ENCODE data around the gene DHRSX. TPM values are rescaled to one million over a fixed set of nuclear protein-coding genes. Genes with fewer than 3 reads are reported as not detected.
"Not testable (repeated sequence)": the region's sequence is repeated elsewhere in the genome, so short reads cannot be mapped to it uniquely, and the experiment has no call there.

DHRSX gene
- total RNA-seq, 1 donor from 2014 or later: 65.4 TPM

GRCh38 chrX:2316534-2316933 is 184.2 kb downstream of the DHRSX start:
- TF ChIP-seq CTCF (IDR thresholded peaks at IDR 0.05; ENCODE audit: unreplicated experiment): no peak
- H3K27ac Mint-ChIP-seq: peak overlapping the region; percentile 29
- no peak for DNase-seq (ENCODE audit: low spot score, unreplicated experiment)
- no peaks in the 10 kb centered on the region for H3K27me3 Mint-ChIP-seq
- peaks cover 6% of the 10 kb centered on the region for H3K9me3 Mint-ChIP-seq (ENCODE audit: low read depth)
- peaks cover 8% of the 10 kb centered on the region for H3K36me3 Mint-ChIP-seq (ENCODE audit: insufficient read depth)
- H3K4me3 Mint-ChIP-seq (ENCODE audit: low read depth): no peak overlapping the region
- H3K4me1 Mint-ChIP-seq (ENCODE audit: low read depth): peaks cover 8% of the 10 kb centered on the region

- H3K27me3 Mint-ChIP-seq: no peaks in the 10 kb centered on the region
- H3K4me3 Mint-ChIP-seq (ENCODE audit: low read depth): no peak overlapping the region
- peaks cover 6% of the 10 kb centered on the region for H3K9me3 Mint-ChIP-seq (ENCODE audit: low read depth)
Observed at GRCh38 chrX:2315434-2315833, 185.3 kb downstream of the DHRSX start.

GRCh38 chrX:2314831-2315365 is 185.9 kb downstream of the DHRSX start:
- H3K9me3 Mint-ChIP-seq (ENCODE audit: low read depth): peaks cover 6% of the 10 kb centered on the region
- TF ChIP-seq CTCF (IDR thresholded peaks at IDR 0.05; ENCODE audit: unreplicated experiment): no peak
- no peaks in the 10 kb centered on the region for H3K27me3 Mint-ChIP-seq
- peaks cover 8% of the 10 kb centered on the region for H3K36me3 Mint-ChIP-seq (ENCODE audit: insufficient read depth)
- H3K4me3 Mint-ChIP-seq (ENCODE audit: low read depth): no peak overlapping the region
- no peak for DNase-seq (ENCODE audit: low spot score, unreplicated experiment)
- H3K27ac Mint-ChIP-seq: peak overlapping the region; percentile 62
- H3K4me1 Mint-ChIP-seq (ENCODE audit: low read depth): peaks cover 8% of the 10 kb centered on the region

More at GRCh38 chrX:2315434-2315833, 185.3 kb downstream of the DHRSX start:
- H3K4me1 Mint-ChIP-seq (ENCODE audit: low read depth): peaks cover 8% of the 10 kb centered on the region
- H3K36me3 Mint-ChIP-seq (ENCODE audit: insufficient read depth): peaks cover 8% of the 10 kb centered on the region
- no peak for DNase-seq (ENCODE audit: low spot score, unreplicated experiment)
- TF ChIP-seq CTCF (IDR thresholded peaks at IDR 0.05; ENCODE audit: unreplicated experiment): no peak
- no peak overlapping the region for H3K27ac Mint-ChIP-seq

- DNase-seq (ENCODE audit: low spot score, unreplicated experiment): no peak
- no peak overlapping the region for H3K27ac Mint-ChIP-seq
- peaks cover 7% of the 10 kb centered on the region for H3K36me3 Mint-ChIP-seq (ENCODE audit: insufficient read depth)
- no peak overlapping the region for H3K4me3 Mint-ChIP-seq (ENCODE audit: low read depth)
- H3K9me3 Mint-ChIP-seq (ENCODE audit: low read depth): peaks cover 6% of the 10 kb centered on the region
- H3K27me3 Mint-ChIP-seq: no peaks in the 10 kb centered on the region
- H3K4me1 Mint-ChIP-seq (ENCODE audit: low read depth): peaks cover 8% of the 10 kb centered on the region
- TF ChIP-seq CTCF (IDR thresholded peaks at IDR 0.05; ENCODE audit: unreplicated experiment): no peak
Observed at GRCh38 chrX:2313864-2314640, 186.7 kb downstream of the DHRSX start.

GRCh38 chrX:2312061-2312591 is 188.7 kb downstream of the DHRSX start:
- not testable (repeated sequence) for H3K27me3 Mint-ChIP-seq; H3K36me3 Mint-ChIP-seq (ENCODE audit: insufficient read depth); DNase-seq (ENCODE audit: low spot score, unreplicated experiment); H3K9me3 Mint-ChIP-seq (ENCODE audit: low read depth); H3K4me3 Mint-ChIP-seq (ENCODE audit: low read depth); H3K4me1 Mint-ChIP-seq (ENCODE audit: low read depth); H3K27ac Mint-ChIP-seq

Data from progenitor cell of endocrine pancreas (in vitro differentiated cells).